Left lung (tissue), 10 donors: Measurements from ENCODE around the gene GAGE12H. TPM values are rescaled to one million over a fixed set of nuclear protein-coding genes. Genes with fewer than 3 reads are reported as not detected.

Experiments used
- ATAC-seq: fragments of 200-7000 bp; cut with Tn5 transposase; one replicate; pipeline ENCODE4 v1.9.1; 2020; ENCODE audit warnings: moderate library complexity
- DNase-seq, 4 donors: peaks; one replicate each; pipeline ENCODE4 v3.0.0-alpha.2; 2013 to 2020
- H3K27ac ChIP-seq, 2 donors: fragments of 200-600 bp; sonication (generic) in 1 of 2; one replicate each; pipeline versions ENCODE4 v1.5.0 to v1.8.0; 2020 to 2021
- H3K27me3 ChIP-seq, 2 donors: fragments of 200-600 bp; sonication (generic) in 1 of 2; one replicate each; pipeline versions ENCODE4 v1.5.0 to v1.8.0; 2020 to 2021
- H3K36me3 ChIP-seq, 2 donors: fragments of 200-600 bp; sonication (generic) in 1 of 2; one replicate each; pipeline versions ENCODE4 v1.5.0 to v1.8.0; 2020 to 2021
- H3K4me1 ChIP-seq, 2 donors: fragments of 200-600 bp; one replicate each; pipeline ENCODE4 v1.8.0; 2021
- H3K4me3 ChIP-seq, 2 donors: fragments of 200-600 bp; sonication (generic) in 1 of 2; one replicate each; pipeline versions ENCODE4 v1.5.0 to v1.8.0; 2020 to 2021; ENCODE audit warnings: mild to moderate bottlenecking in 1 of 2
- H3K9me3 ChIP-seq, 2 donors: fragments of 200-600 bp; sonication (generic) in 1 of 2; one replicate each; pipeline versions ENCODE4 v1.5.0 to v1.8.0; 2020 to 2021
- intact Hi-C, 2 donors: fragments of 100-400 bp; cut with DNase I; formaldehyde crosslinking; loops; one replicate each; pipeline versions ENCODE4 v1.11.2 to v1.14.2; 2022
- polyA plus RNA-seq, 6 donors: library from polyadenylated mRNA; unstranded; fragments of 120-200 nt; gene quantifications; one replicate each; pipeline ENCODE4 v1.2.1, GENCODE V29; 2013; ENCODE audit not compliant: insufficient read length in 6 of 6
- total RNA-seq, 2 donors: library from RNA; stranded (reverse); fragmentation: NEBNext Ultra II Directional; extraction: Animal tissue kit (Norgen Biotek cat#: 25700); gene quantifications; one replicate each; pipeline ENCODE4 v1.2.1, GENCODE V29; 2021
- TF ChIP-seq, protein P1 (sequence below), 2 donors: fragments of 200-600 bp; sonication (generic) in 1 of 2; IDR thresholded peaks; one replicate each; pipeline versions ENCODE4 v1.5.0 to v1.8.0; 2021; ENCODE audit warnings: antibody characterized with exemption in 2 of 2
- donor health status: DM: no; HTN: yes; CAD: no.
- donor health status: DM: no; HTN: no; CAD: no.

GAGE12H gene
- total and polyA plus RNA-seq, 8 donors = not detected

- ATAC-seq (no peak), DNase-seq (no peak)
- no peaks in the 10 kb centered on the region for H3K9me3 ChIP-seq
- no peaks in the 10 kb centered on the region for H3K4me1 ChIP-seq
- TF ChIP-seq, protein P1, sequence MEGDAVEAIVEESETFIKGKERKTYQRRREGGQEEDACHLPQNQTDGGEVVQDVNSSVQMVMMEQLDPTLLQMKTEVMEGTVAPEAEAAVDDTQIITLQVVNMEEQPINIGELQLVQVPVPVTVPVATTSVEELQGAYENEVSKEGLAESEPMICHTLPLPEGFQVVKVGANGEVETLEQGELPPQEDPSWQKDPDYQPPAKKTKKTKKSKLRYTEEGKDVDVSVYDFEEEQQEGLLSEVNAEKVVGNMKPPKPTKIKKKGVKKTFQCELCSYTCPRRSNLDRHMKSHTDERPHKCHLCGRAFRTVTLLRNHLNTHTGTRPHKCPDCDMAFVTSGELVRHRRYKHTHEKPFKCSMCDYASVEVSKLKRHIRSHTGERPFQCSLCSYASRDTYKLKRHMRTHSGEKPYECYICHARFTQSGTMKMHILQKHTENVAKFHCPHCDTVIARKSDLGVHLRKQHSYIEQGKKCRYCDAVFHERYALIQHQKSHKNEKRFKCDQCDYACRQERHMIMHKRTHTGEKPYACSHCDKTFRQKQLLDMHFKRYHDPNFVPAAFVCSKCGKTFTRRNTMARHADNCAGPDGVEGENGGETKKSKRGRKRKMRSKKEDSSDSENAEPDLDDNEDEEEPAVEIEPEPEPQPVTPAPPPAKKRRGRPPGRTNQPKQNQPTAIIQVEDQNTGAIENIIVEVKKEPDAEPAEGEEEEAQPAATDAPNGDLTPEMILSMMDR (IDR thresholded peaks at IDR 0.05) = no peak
- peaks cover 0 to 7% of the 10 kb centered on the region in 2 donors for H3K27me3 ChIP-seq
- no peaks in the 10 kb centered on the region for H3K36me3 ChIP-seq
- H3K27ac ChIP-seq = no peak overlapping the region
- no peak overlapping the region for H3K4me3 ChIP-seq
- intact Hi-C loops = no loop called here
These were observed 31.1 kb downstream of the GAGE12H start for GRCh38 chrX:49610718-49611310.

DNA sequence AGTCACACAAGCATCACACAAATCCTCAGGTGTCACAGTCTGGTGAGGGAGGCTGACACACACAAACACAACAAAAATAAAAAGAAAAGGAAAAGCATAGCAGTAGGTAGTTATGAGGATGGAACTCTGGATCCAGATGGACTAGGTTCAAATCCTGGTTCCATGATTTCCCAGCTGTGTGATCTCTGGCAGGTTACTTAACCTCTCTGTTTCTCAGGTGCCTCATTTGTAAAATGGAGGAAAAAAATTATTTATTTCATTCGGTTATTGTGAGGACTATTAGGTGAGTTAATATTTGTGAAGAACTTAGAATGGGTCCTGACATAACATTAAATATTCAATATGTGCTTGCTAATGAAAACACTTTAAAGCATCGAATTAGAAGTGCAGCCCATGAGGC is 38.8 kb downstream of the GAGE12H start:
- H3K4me1 ChIP-seq = no peaks in the 10 kb centered on the region
- no peaks in the 10 kb centered on the region for H3K9me3 ChIP-seq
- DNase-seq = no peak
- no peak overlapping the region for H3K4me3 ChIP-seq
- no peak overlapping the region for H3K27ac ChIP-seq
- TF ChIP-seq, protein P1 (IDR thresholded peaks at IDR 0.05) = no peak
- no peaks in the 10 kb centered on the region for H3K36me3 ChIP-seq
- no peaks in the 10 kb centered on the region for H3K27me3 ChIP-seq
- no peak for ATAC-seq
- intact Hi-C loops = no loop called here

DNA sequence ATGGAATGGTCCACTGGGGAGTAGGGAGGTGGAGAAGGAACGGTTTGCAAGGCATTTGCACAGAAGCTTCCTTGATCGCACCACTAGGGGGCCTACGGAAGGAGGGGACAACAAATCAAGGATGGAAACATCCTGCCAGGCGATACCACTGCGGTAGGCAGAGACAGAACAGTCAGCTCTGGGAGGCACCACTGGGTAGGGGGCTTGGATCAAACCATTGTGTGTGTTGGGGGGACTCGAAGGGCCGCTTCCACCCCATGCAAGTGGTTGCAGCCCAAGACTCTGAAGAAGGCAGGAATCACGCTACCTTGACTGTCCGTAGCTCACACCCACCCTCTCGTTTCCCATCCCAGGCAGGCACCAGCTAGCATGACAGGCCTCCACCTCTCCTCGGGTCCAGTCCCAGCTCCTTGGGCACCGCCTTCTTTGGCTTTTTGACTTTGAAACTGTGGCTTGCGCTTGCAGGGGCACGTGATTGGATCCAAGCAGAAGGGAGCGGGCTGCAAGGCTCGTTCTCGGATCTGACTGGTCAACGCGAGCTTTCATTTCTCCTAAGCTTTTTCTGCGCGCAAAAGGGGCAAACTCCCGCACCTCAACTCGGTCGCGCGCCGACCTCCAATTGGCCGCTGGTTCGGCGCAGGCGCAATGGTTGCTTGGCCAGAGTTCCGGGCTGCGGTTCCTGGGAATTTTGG is 47.5 kb downstream of the GAGE12H start:
- TF ChIP-seq, protein P1 (IDR thresholded peaks at IDR 0.05) = no peak
- Histone ChIP-seq H3K27me3 (no peaks in the 10 kb centered on the region), H3K27ac (no peak overlapping the region), H3K4me3 (no peak overlapping the region), H3K36me3 (no peaks in the 10 kb centered on the region), H3K4me1 (no peaks in the 10 kb centered on the region), H3K9me3 (no peaks in the 10 kb centered on the region)
- DNase-seq = no peak
- intact Hi-C loops = no loop called here
- ATAC-seq = peak; percentile 32

Other genes starting within 250 kb of the GAGE12H start
- gene GAGE13, start 248.4 kb upstream of the GAGE12H start, total RNA-seq = not detected
- not detected for gene GAGE13, start 248.4 kb upstream of the GAGE12H start, polyA plus RNA-seq
- not detected for gene GAGE12C, start 47.8 kb upstream of the GAGE12H start, total RNA-seq
- not detected for gene GAGE12C, start 47.8 kb upstream of the GAGE12H start, polyA plus RNA-seq
- gene GAGE12D, start 38.2 kb upstream of the GAGE12H start, total RNA-seq = not detected
- gene GAGE12D, start 38.2 kb upstream of the GAGE12H start, polyA plus RNA-seq = not detected
- gene GAGE12E, start 28.7 kb upstream of the GAGE12H start, total RNA-seq = not detected
- gene GAGE12E, start 28.7 kb upstream of the GAGE12H start, polyA plus RNA-seq = not detected
- gene GAGE12F, start 19.1 kb upstream of the GAGE12H start, total RNA-seq = not detected
- not detected for gene GAGE12F, start 19.1 kb upstream of the GAGE12H start, polyA plus RNA-seq
- gene GAGE12G, start 9.5 kb upstream of the GAGE12H start, total RNA-seq = not detected
- not detected for gene GAGE12G, start 9.5 kb upstream of the GAGE12H start, polyA plus RNA-seq
- gene GAGE2A, start 9.5 kb downstream of the GAGE12H start, total RNA-seq = not detected
- not detected for gene GAGE2A, start 9.5 kb downstream of the GAGE12H start, polyA plus RNA-seq
- not detected for gene GAGE1, start 19.1 kb downstream of the GAGE12H start, total RNA-seq
- gene GAGE1, start 19.1 kb downstream of the GAGE12H start, polyA plus RNA-seq = under 1 TPM in 1 of 6 donors, not detected in 5; 0.06 TPM
- gene PAGE1, start 116.0 kb downstream of the GAGE12H start, total RNA-seq = not detected
- not detected for gene PAGE1, start 116.0 kb downstream of the GAGE12H start, polyA plus RNA-seq
- gene PAGE4, start 249.4 kb downstream of the GAGE12H start, total RNA-seq = not detected
- gene PAGE4, start 249.4 kb downstream of the GAGE12H start, polyA plus RNA-seq = under 1 TPM in 1 of 6 donors, not detected in 5; 0.59 TPM